Measurements from ENCODE around the gene LRRC7. TPM values are rescaled to one million over a fixed set of nuclear protein-coding genes. Genes with fewer than 3 reads are reported as not detected.

Gene LRRC7
- total RNA-seq, 4 donors from 2014 or later, result 0.07 to 1.9 (median 0.62) TPM

DNA sequence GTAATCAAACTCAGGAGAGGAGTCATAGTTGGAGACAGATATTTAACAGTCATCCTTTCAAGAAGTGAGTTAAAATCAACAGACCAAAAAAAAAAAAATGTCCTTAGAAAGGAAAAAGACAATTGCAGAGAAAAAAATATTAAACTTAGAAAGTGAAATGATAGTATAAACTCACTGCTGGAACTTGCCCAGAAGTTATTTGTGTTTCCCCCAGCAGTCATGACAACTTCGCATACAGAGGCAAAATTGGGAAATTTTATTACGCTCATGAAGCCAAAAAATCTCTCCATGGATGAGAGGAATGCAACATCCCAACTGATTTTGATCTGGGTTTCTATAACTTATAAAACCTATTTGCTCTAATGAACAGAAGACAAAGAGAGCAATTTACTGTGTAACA, 198.2 kb downstream of the LRRC7 start:
- ATAC-seq, result no peak
- Histone ChIP-seq H3K27ac (no peak overlapping the region), H3K9me3 (no peaks in the 10 kb centered on the region), H3K27me3 (no peaks in the 10 kb centered on the region), H3K4me3 (no peak overlapping the region), H3K36me3 (no peaks in the 10 kb centered on the region), H3K4me1 (no peaks in the 10 kb centered on the region)
- WGBS, 2 donors (ENCODE audit: low coverage in 1 of 2), result 17 to 20% methylated on average over 2 of the region's 2 CpGs
- TF ChIP-seq POLR2A (IDR thresholded peaks at IDR 0.05) (no peak), POLR2AphosphoS5 (IDR thresholded peaks at IDR 0.05) (no peak), EP300 (IDR thresholded peaks at IDR 0.05) (no peak)
- TF ChIP-seq, protein P1, sequence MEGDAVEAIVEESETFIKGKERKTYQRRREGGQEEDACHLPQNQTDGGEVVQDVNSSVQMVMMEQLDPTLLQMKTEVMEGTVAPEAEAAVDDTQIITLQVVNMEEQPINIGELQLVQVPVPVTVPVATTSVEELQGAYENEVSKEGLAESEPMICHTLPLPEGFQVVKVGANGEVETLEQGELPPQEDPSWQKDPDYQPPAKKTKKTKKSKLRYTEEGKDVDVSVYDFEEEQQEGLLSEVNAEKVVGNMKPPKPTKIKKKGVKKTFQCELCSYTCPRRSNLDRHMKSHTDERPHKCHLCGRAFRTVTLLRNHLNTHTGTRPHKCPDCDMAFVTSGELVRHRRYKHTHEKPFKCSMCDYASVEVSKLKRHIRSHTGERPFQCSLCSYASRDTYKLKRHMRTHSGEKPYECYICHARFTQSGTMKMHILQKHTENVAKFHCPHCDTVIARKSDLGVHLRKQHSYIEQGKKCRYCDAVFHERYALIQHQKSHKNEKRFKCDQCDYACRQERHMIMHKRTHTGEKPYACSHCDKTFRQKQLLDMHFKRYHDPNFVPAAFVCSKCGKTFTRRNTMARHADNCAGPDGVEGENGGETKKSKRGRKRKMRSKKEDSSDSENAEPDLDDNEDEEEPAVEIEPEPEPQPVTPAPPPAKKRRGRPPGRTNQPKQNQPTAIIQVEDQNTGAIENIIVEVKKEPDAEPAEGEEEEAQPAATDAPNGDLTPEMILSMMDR (IDR thresholded peaks at IDR 0.05), result no peak

DNA sequence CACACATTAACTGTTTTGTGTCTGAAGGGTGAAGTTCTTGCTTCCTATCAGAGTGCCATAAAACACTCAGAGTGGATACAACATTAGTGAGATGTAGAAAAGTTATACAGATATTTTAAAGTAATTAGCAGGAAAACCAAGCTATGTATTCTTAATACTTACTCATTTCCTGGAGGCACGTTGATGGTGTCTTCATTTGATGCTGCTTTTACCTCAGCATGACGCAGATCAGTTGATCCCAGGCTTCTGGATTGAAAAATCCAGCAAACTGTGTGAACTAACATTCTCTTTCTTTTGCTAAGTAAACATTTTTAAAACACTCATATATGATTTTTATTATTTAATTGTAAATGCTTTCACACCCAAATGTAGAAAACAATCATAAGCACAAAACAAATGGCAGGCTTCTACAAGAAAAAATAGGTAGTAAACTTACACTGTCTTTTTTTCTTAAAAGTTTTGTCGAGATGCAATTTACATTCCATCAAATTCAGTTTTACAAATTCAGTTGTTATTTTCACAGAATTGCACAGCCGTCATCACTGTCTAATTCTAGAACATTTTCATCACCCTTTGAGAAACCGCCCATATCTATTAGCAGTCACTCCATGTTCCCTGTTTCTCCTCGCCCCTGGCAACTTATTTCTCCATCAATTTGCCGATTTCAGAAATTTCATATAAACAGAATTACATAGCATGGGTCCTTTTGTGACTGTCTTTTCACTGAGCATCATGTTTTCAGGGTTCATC, 198.9 kb downstream of the LRRC7 start:
- no peak for TF ChIP-seq POLR2AphosphoS5 (IDR thresholded peaks at IDR 0.05)
- TF ChIP-seq, protein P1 (IDR thresholded peaks at IDR 0.05), result no peak
- no peak for TF ChIP-seq POLR2A (IDR thresholded peaks at IDR 0.05)
- no peak for TF ChIP-seq EP300 (IDR thresholded peaks at IDR 0.05)
- H3K4me1 ChIP-seq, result no peaks in the 10 kb centered on the region
- H3K27me3 ChIP-seq, result no peaks in the 10 kb centered on the region
- H3K36me3 ChIP-seq, result no peaks in the 10 kb centered on the region
- H3K27ac ChIP-seq, result no peak overlapping the region
- no peak for ATAC-seq
- WGBS, 2 donors (ENCODE audit: low coverage in 1 of 2), result 81% methylated on average over 7 of the region's 7 CpGs
- H3K4me3 ChIP-seq, result no peak overlapping the region
- no peaks in the 10 kb centered on the region for H3K9me3 ChIP-seq

DNA sequence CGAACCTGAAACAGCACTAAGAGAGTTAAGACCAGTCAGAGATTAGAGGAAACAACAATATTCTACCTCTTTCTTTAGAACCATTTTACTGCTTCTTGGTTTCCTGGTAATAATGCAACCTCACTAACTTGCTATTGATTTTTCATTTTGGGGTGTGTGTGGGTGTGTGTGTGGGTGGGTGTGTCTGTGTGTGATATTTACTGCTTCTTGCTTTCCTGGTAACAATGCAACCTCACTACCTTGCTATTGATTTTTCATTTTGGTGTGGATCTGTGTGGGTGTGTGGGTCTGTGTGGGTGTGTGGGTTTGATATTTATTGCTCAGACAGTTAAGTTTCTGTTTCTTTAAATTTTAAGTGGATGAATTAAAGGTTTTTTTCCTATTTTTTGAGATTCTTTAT, 208.8 kb downstream of the LRRC7 start:
- no peaks in the 10 kb centered on the region for H3K9me3 ChIP-seq
- no peak for ATAC-seq
- H3K4me3 ChIP-seq, result no peak overlapping the region
- no peaks in the 10 kb centered on the region for H3K36me3 ChIP-seq
- no peak for TF ChIP-seq POLR2A (IDR thresholded peaks at IDR 0.05)
- TF ChIP-seq EP300 (IDR thresholded peaks at IDR 0.05), result no peak
- TF ChIP-seq, protein P1 (IDR thresholded peaks at IDR 0.05), result no peak
- TF ChIP-seq POLR2AphosphoS5 (IDR thresholded peaks at IDR 0.05), result no peak
- H3K4me1 ChIP-seq, result no peaks in the 10 kb centered on the region
- H3K27me3 ChIP-seq, result no peaks in the 10 kb centered on the region
- H3K27ac ChIP-seq, result no peak overlapping the region
- 92 to 100% methylated on average over 1 of the region's 1 CpG for WGBS, 2 donors (ENCODE audit: low coverage in 1 of 2)

DNA sequence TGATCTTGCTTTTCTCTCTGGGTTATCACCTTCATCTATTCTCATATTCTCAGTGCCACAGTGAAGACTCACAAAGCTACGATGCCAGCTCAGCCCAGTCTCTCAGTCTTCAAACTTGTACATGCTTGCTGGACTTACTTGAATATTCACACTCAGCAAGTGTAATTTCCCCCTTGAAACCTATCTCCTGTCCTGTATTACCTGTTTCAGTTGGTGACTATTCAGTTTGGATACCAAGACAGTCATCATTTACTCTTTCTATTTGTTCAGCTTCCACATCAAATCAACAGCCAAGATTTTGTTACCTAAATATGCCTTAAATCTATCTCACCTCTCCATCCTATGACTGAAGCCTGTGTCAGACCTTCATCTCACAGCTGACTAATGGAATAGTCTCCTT, 209.7 kb downstream of the LRRC7 start:
- Histone ChIP-seq H3K36me3 (no peaks in the 10 kb centered on the region), H3K9me3 (no peaks in the 10 kb centered on the region), H3K4me1 (no peaks in the 10 kb centered on the region), H3K4me3 (no peak overlapping the region), H3K27me3 (no peaks in the 10 kb centered on the region), H3K27ac (no peak overlapping the region)
- 93 to 100% methylated on average over 1 of the region's 1 CpG for WGBS, 2 donors (ENCODE audit: low coverage in 1 of 2)
- no peak for TF ChIP-seq POLR2A (IDR thresholded peaks at IDR 0.05)
- no peak for TF ChIP-seq EP300 (IDR thresholded peaks at IDR 0.05)
- TF ChIP-seq, protein P1 (IDR thresholded peaks at IDR 0.05), result no peak
- no peak for TF ChIP-seq POLR2AphosphoS5 (IDR thresholded peaks at IDR 0.05)
- ATAC-seq, result no peak

DNA sequence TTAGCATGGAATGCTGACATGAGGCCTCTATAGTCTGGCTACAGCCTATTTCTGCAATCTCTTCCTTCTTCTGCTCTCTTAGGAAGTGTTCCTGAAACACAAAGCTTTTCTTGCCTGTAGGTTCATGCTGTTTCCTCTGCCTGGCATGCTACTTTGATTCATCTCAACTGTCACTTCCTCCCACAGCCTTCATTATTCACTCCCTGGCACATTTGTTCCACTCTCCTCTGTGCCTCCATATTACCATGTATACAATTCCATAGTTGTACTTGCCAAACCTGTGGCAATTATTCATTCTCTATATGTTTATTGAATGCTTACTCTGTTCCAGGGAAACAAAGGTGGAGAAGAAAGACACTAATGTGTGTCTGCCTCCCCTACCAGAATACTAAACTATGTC, 210.2 kb downstream of the LRRC7 start:
- Histone ChIP-seq H3K9me3 (no peaks in the 10 kb centered on the region), H3K27ac (no peak overlapping the region), H3K36me3 (no peaks in the 10 kb centered on the region), H3K4me1 (no peaks in the 10 kb centered on the region), H3K27me3 (no peaks in the 10 kb centered on the region), H3K4me3 (no peak overlapping the region)
- TF ChIP-seq POLR2AphosphoS5 (IDR thresholded peaks at IDR 0.05), result no peak
- TF ChIP-seq EP300 (IDR thresholded peaks at IDR 0.05), result no peak
- ATAC-seq, result no peak

Measured in gastroesophageal sphincter (tissue), 4 donors.